ENCODE measurements around the gene IGFBP1.

The IGFBP1 gene

DNA sequence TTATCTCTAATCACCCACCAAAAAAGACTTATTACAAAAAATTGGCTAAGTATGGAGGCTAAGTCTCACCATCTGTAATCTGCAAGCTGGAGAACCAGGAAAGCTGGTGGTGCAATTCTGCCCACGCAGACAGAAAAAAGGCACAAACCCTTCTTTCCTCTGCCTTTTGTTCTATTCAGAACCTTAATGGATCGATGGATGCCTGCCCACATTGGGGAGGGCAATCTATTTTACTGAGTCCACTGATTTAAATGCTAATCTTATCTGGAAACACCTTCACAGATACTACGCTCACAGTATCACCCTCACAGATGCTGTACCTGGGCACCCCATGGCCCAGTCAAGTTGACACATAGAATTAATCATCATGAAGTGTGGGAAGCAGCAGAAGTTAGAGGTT lies 22.6 kb downstream of the IGFBP1 start:
- Histone ChIP-seq H3K4me3 (replicated peaks; ENCODE audit: insufficient read depth, low read length) (no peak overlapping the region), H3K27ac (replicated peaks) (no peak overlapping the region), H3K27me3 (ENCODE audit: insufficient read depth, poor library complexity, severe bottlenecking) (peaks cover 2% of the 10 kb centered on the region)
- TF ChIP-seq POLR2AphosphoS5 (IDR thresholded peaks at IDR 0.05; ENCODE audit: low read depth): no peak
- TF ChIP-seq, protein P1, sequence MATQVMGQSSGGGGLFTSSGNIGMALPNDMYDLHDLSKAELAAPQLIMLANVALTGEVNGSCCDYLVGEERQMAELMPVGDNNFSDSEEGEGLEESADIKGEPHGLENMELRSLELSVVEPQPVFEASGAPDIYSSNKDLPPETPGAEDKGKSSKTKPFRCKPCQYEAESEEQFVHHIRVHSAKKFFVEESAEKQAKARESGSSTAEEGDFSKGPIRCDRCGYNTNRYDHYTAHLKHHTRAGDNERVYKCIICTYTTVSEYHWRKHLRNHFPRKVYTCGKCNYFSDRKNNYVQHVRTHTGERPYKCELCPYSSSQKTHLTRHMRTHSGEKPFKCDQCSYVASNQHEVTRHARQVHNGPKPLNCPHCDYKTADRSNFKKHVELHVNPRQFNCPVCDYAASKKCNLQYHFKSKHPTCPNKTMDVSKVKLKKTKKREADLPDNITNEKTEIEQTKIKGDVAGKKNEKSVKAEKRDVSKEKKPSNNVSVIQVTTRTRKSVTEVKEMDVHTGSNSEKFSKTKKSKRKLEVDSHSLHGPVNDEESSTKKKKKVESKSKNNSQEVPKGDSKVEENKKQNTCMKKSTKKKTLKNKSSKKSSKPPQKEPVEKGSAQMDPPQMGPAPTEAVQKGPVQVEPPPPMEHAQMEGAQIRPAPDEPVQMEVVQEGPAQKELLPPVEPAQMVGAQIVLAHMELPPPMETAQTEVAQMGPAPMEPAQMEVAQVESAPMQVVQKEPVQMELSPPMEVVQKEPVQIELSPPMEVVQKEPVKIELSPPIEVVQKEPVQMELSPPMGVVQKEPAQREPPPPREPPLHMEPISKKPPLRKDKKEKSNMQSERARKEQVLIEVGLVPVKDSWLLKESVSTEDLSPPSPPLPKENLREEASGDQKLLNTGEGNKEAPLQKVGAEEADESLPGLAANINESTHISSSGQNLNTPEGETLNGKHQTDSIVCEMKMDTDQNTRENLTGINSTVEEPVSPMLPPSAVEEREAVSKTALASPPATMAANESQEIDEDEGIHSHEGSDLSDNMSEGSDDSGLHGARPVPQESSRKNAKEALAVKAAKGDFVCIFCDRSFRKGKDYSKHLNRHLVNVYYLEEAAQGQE (IDR thresholded peaks at IDR 0.05; ENCODE audit: insufficient replicate concordance, low read depth): no peak
- no peak for TF ChIP-seq SPI1 (IDR thresholded peaks at IDR 0.05; ENCODE audit: borderline replicate concordance, low read depth)
- no peak for TF ChIP-seq GABPA (IDR thresholded peaks at IDR 0.05; ENCODE audit: low read depth)
- TF ChIP-seq, protein P2, sequence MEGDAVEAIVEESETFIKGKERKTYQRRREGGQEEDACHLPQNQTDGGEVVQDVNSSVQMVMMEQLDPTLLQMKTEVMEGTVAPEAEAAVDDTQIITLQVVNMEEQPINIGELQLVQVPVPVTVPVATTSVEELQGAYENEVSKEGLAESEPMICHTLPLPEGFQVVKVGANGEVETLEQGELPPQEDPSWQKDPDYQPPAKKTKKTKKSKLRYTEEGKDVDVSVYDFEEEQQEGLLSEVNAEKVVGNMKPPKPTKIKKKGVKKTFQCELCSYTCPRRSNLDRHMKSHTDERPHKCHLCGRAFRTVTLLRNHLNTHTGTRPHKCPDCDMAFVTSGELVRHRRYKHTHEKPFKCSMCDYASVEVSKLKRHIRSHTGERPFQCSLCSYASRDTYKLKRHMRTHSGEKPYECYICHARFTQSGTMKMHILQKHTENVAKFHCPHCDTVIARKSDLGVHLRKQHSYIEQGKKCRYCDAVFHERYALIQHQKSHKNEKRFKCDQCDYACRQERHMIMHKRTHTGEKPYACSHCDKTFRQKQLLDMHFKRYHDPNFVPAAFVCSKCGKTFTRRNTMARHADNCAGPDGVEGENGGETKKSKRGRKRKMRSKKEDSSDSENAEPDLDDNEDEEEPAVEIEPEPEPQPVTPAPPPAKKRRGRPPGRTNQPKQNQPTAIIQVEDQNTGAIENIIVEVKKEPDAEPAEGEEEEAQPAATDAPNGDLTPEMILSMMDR (IDR thresholded peaks at IDR 0.05; ENCODE audit: insufficient read depth, low read length): no peak
- no peak for DNase-seq (ENCODE audit: low read depth in 1 of 2, low spot score in 1 of 2)

DNA sequence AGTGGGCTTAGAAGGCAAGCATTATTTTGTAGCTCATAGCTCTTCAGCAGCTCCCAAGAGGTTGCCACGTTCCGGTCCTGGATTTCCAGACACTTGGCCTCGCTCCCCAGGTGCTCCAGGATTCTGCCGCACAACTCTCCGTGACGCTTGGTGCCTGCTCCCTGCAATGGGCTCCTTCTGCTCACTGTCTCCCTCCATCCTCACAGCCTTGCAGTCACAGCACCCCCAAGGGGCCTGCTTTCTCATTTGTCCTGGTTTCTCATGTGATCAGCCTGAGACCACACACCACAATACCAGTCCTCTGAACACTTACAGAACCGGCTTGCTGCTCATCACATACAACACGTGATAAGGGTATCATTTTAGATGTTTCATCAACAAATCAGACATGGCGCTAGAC lies 23.0 kb downstream of the IGFBP1 start:
- TF ChIP-seq, protein P1 (IDR thresholded peaks at IDR 0.05; ENCODE audit: insufficient replicate concordance, low read depth): no peak
- TF ChIP-seq SPI1 (IDR thresholded peaks at IDR 0.05; ENCODE audit: borderline replicate concordance, low read depth) (no peak), POLR2AphosphoS5 (IDR thresholded peaks at IDR 0.05; ENCODE audit: low read depth) (no peak), GABPA (IDR thresholded peaks at IDR 0.05; ENCODE audit: low read depth) (no peak)
- TF ChIP-seq, protein P2 (IDR thresholded peaks at IDR 0.05; ENCODE audit: insufficient read depth, low read length): no peak
- Histone ChIP-seq H3K27me3 (ENCODE audit: insufficient read depth, poor library complexity, severe bottlenecking) (peaks cover 2% of the 10 kb centered on the region), H3K4me3 (replicated peaks; ENCODE audit: insufficient read depth, low read length) (no peak overlapping the region), H3K27ac (replicated peaks) (no peak overlapping the region)
- DNase-seq (ENCODE audit: low read depth in 1 of 2, low spot score in 1 of 2): no peak

DNA sequence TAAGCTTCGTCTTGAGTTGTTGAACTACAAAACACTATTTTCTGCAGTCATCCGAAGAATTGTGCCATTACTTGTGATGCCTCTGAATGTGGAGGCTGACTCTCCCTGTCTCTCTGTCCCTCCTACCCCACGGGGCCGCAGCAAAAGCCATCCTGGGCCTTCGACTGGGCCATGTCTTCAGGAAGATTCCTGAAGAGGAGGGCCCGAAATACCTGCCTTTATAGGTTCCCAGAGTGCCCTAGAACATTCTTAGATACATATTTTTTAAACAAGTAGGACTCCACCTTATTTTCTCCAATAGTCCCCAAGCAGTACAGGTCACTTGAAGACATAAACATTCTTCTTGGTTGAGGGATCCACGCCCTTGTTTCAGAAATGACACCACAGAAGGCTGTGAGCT lies 24.7 kb downstream of the IGFBP1 start:
- no peak for DNase-seq (ENCODE audit: low read depth in 1 of 2, low spot score in 1 of 2)
- TF ChIP-seq, protein P1 (IDR thresholded peaks at IDR 0.05; ENCODE audit: insufficient replicate concordance, low read depth): no peak
- TF ChIP-seq POLR2AphosphoS5 (IDR thresholded peaks at IDR 0.05; ENCODE audit: low read depth): no peak
- TF ChIP-seq, protein P2 (IDR thresholded peaks at IDR 0.05; ENCODE audit: insufficient read depth, low read length): no peak
- Histone ChIP-seq H3K27me3 (ENCODE audit: insufficient read depth, poor library complexity, severe bottlenecking) (peaks cover 5% of the 10 kb centered on the region), H3K27ac (replicated peaks) (no peak overlapping the region), H3K4me3 (replicated peaks; ENCODE audit: insufficient read depth, low read length) (no peak overlapping the region)
